GM12874 (cell line): ENCODE data around the gene ANKRD11.

Experiments
- CTCF ChIP-seq: IDR thresholded peaks from 2 replicates; pipeline ENCODE4 v1.5.1; 2011; ENCODE audit warnings: low read depth, mild to moderate bottlenecking, control low read depth, low read length, moderate library complexity; ENCODE audit not compliant: insufficient read depth

Gene ANKRD11

GRCh38 chr16:89444728-89445127 is 45.6 kb downstream of the ANKRD11 start:
- no peak for TF ChIP-seq CTCF

- no peak for TF ChIP-seq CTCF
Measured at GRCh38 chr16:89444151-89444723, 46.1 kb downstream of the ANKRD11 start.

GRCh38 chr16:89443727-89444084 is 46.7 kb downstream of the ANKRD11 start:
- TF ChIP-seq CTCF, result no peak

GRCh38 chr16:89442990-89443726 is 47.2 kb downstream of the ANKRD11 start:
- no peak for TF ChIP-seq CTCF

- TF ChIP-seq CTCF, result no peak
Measured at GRCh38 chr16:89442588-89442987, 47.8 kb downstream of the ANKRD11 start.

GRCh38 chr16:89439659-89440058 is 50.7 kb downstream of the ANKRD11 start:
- TF ChIP-seq CTCF, result no peak

- TF ChIP-seq CTCF, result no peak
Measured at GRCh38 chr16:89437991-89438390, 52.4 kb downstream of the ANKRD11 start.
